HT1080 (cell line): Measurements from ENCODE around the gene ADGRG3. TPM values are rescaled to one million over a fixed set of nuclear protein-coding genes. Genes with fewer than 3 reads are reported as not detected.

Experiments used
- DNase-seq: peaks from one replicate; pipeline ENCODE4 v3.0.0-alpha.2; 2015; ENCODE audit warnings: low read depth
- total RNA-seq: library from RNA; depleted of rRNA; stranded (reverse); fragments of >200 nt; shearing (Covaris generic); gene quantifications from 2 replicates; pipeline ENCODE4 v1.2.3, GENCODE V29; 2014

ADGRG3 gene
- total RNA-seq, 1 experiment from 2014 or later = not detected

- DNase-seq = no peak
Measured at GRCh38 chr16:57661936-57662906, 5.9 kb upstream of the ADGRG3 start.

- DNase-seq = no peak
Measured at GRCh38 chr16:57663436-57663835, 4.7 kb upstream of the ADGRG3 start.

- no peak for DNase-seq
Measured at GRCh38 chr16:57663917-57664661, 4.0 kb upstream of the ADGRG3 start.

- no peak for DNase-seq
Measured at GRCh38 chr16:57664662-57665025, 3.5 kb upstream of the ADGRG3 start.

GRCh38 chr16:57665541-57665940 is 2.6 kb upstream of the ADGRG3 start:
- DNase-seq = no peak

GRCh38 chr16:57666353-57667047 is 1.6 kb upstream of the ADGRG3 start:
- DNase-seq = no peak

- no peak for DNase-seq
Measured at GRCh38 chr16:57667048-57667525, 1.0 kb upstream of the ADGRG3 start.

- no peak for DNase-seq
Measured at GRCh38 chr16:57667526-57668262, 412 bp upstream of the ADGRG3 start.

- DNase-seq = no peak
Measured at GRCh38 chr16:57668630-57669475, 747 bp downstream of the ADGRG3 start.

GRCh38 chr16:57669476-57670162 is 1.5 kb downstream of the ADGRG3 start:
- DNase-seq = no peak

- no peak for DNase-seq
Measured at GRCh38 chr16:57670196-57670595, 2.1 kb downstream of the ADGRG3 start.

- peak; percentile 54 for DNase-seq
Measured at GRCh38 chr16:57671451-57671850, 3.3 kb downstream of the ADGRG3 start.

- no peak for DNase-seq
Measured at GRCh38 chr16:57672416-57672815, 4.3 kb downstream of the ADGRG3 start.

- no peak for DNase-seq
Measured at GRCh38 chr16:57672824-57673223, 4.7 kb downstream of the ADGRG3 start.

- no peak for DNase-seq
Measured at GRCh38 chr16:57675741-57676551, 7.8 kb downstream of the ADGRG3 start.

GRCh38 chr16:57676553-57677085 is 8.5 kb downstream of the ADGRG3 start:
- no peak for DNase-seq

- no peak for DNase-seq
Measured at GRCh38 chr16:57677622-57678369, 9.7 kb downstream of the ADGRG3 start.

- no peak for DNase-seq
Measured at GRCh38 chr16:57679016-57679415, 10.9 kb downstream of the ADGRG3 start.
